Smooth muscle cell (in vitro differentiated cells): ENCODE results near the gene PON2. TPM values are rescaled to one million over a fixed set of nuclear protein-coding genes. Genes with fewer than 3 reads are reported as not detected.

Experiments
- DNase-seq: peaks from one replicate; lab custom pipeline; 2025; ENCODE audit not compliant: unreplicated experiment; lab: John Stamatoyannopoulos, UW
- H2AFZ ChIP-seq: fragments of 200-600 bp; sonication (generic); 2 replicates; pipeline ENCODE4 v1.6.0; 2016; ENCODE audit warnings: antibody characterized with exemption, low read depth, mild to moderate bottlenecking
- H3F3A ChIP-seq: fragments of 200-600 bp; sonication (generic); 2 replicates; pipeline ENCODE4 v1.6.0; 2017; ENCODE audit warnings: antibody characterized with exemption, low read depth
- H3K27ac ChIP-seq: fragments of 200-600 bp; sonication (generic); 2 replicates; pipeline ENCODE4 v1.5.1; 2016; ENCODE audit warnings: low read depth, mild to moderate bottlenecking
- H3K27me3 ChIP-seq: fragments of 200-600 bp; sonication (generic); 2 replicates; pipeline ENCODE4 v1.6.1; 2016; ENCODE audit warnings: low read depth, mild to moderate bottlenecking
- H3K36me3 ChIP-seq: fragments of 200-600 bp; sonication (generic); 2 replicates; pipeline ENCODE4 v1.5.1; 2016; ENCODE audit warnings: low read depth
- H3K4me1 ChIP-seq: fragments of 200-600 bp; sonication (generic); 2 replicates; pipeline ENCODE4 v1.5.1; 2016; ENCODE audit warnings: low read depth
- H3K4me2 ChIP-seq: fragments of 200-600 bp; sonication (generic); 2 replicates; pipeline ENCODE4 v1.6.0; 2016; ENCODE audit warnings: mild to moderate bottlenecking
- H3K4me3 ChIP-seq: fragments of 200-600 bp; sonication (generic); 2 replicates; pipeline ENCODE4 v1.5.1; 2016; ENCODE audit warnings: mild to moderate bottlenecking
- H3K79me2 ChIP-seq: fragments of 200-600 bp; sonication (generic); 2 replicates; pipeline ENCODE4 v1.6.0; 2016; ENCODE audit warnings: low read depth, mild to moderate bottlenecking
- H3K9ac ChIP-seq: fragments of 200-600 bp; sonication (generic); 2 replicates; pipeline ENCODE4 v1.6.0; 2016; ENCODE audit warnings: low read depth
- H3K9me3 ChIP-seq: fragments of 200-600 bp; sonication (generic); replicated peaks from 2 replicates; pipeline ENCODE4 v1.5.1; 2016; ENCODE audit warnings: low read depth
- H4K20me1 ChIP-seq: fragments of 200-600 bp; sonication (generic); 2 replicates; pipeline ENCODE4 v1.6.0; 2016; ENCODE audit warnings: low read depth
- CTCF ChIP-seq: fragments of 200-600 bp; sonication (generic); IDR thresholded peaks from 2 replicates; pipeline ENCODE4 v1.5.1; 2017; ENCODE audit warnings: borderline replicate concordance, mild to moderate bottlenecking, antibody characterized with exemption; ENCODE audit not compliant: insufficient read depth, poor library complexity, severe bottlenecking
- WGBS: methylation state at CpG from one replicate; pipeline ENCODE4 v1.1.7; 2016; ENCODE audit warnings: low lambda C conversion rate; 5-methylcytosine and 5-hydroxymethylcytosine counted together
- polyA plus RNA-seq: library from polyadenylated mRNA; unstranded; fragments of >200 nt; fragmentation: Nextera tagmentation; extraction: Ambion mirVana; gene quantifications from 2 replicates; pipeline ENCODE4 v1.2.1, GENCODE V29; 2016
- total RNA-seq: library from RNA; depleted of rRNA; stranded (reverse); fragments of >200 nt; gene quantifications from 2 replicates; pipeline ENCODE4 v1.2.3, GENCODE V29; 2014

Gene PON2
- total and polyA plus RNA-seq, 2 experiments from 2014 or later, result 74.7 to 116 TPM

GRCh38 chr7:95454438-95455045 is 19.7 kb upstream of the PON2 start:
- 81% methylated on average over 2 of the region's 2 CpGs for WGBS
- Histone ChIP-seq H3K27me3 (no peaks in the 10 kb centered on the region), H3K9ac (no peak overlapping the region), H3K4me3 (no peak overlapping the region), H2AFZ (no peak overlapping the region), H3K9me3 (peaks cover 8% of the 10 kb centered on the region), H3K36me3 (peaks cover 3% of the 10 kb centered on the region), H3K79me2 (no peaks in the 10 kb centered on the region), H4K20me1 (no peaks in the 10 kb centered on the region), H3K27ac (no peak overlapping the region), H3F3A (no peaks in the 10 kb centered on the region), H3K4me1 (no peaks in the 10 kb centered on the region), H3K4me2 (no peak overlapping the region)
- DNase-seq, result no peak
- TF ChIP-seq CTCF, result no peak

GRCh38 chr7:95446618-95447017 is 11.8 kb upstream of the PON2 start:
- no peak for TF ChIP-seq CTCF
- H3K27ac ChIP-seq, result no peak overlapping the region
- 98% methylated on average over 3 of the region's 3 CpGs for WGBS
- no peaks in the 10 kb centered on the region for H3K79me2 ChIP-seq
- H3K4me2 ChIP-seq, result no peak overlapping the region
- no peak overlapping the region for H3K4me3 ChIP-seq
- H3K9me3 ChIP-seq, result no peaks in the 10 kb centered on the region
- DNase-seq, result no peak
- no peak overlapping the region for H3K9ac ChIP-seq
- H3K36me3 ChIP-seq, result no peaks in the 10 kb centered on the region
- no peaks in the 10 kb centered on the region for H3K4me1 ChIP-seq
- H4K20me1 ChIP-seq, result no peaks in the 10 kb centered on the region
- no peaks in the 10 kb centered on the region for H3K27me3 ChIP-seq
- H2AFZ ChIP-seq, result no peak overlapping the region
- no peaks in the 10 kb centered on the region for H3F3A ChIP-seq

GRCh38 chr7:95444796-95445195 is 10.0 kb upstream of the PON2 start:
- no peak overlapping the region for H3K9ac ChIP-seq
- H3F3A ChIP-seq, result no peaks in the 10 kb centered on the region
- no peak overlapping the region for H3K27ac ChIP-seq
- no peaks in the 10 kb centered on the region for H3K27me3 ChIP-seq
- no peaks in the 10 kb centered on the region for H3K4me1 ChIP-seq
- no peak overlapping the region for H3K4me3 ChIP-seq
- no peak overlapping the region for H3K4me2 ChIP-seq
- TF ChIP-seq CTCF, result no peak
- H4K20me1 ChIP-seq, result no peaks in the 10 kb centered on the region
- no peaks in the 10 kb centered on the region for H3K36me3 ChIP-seq
- no peaks in the 10 kb centered on the region for H3K9me3 ChIP-seq
- no peak for DNase-seq
- WGBS, result 85% methylated on average over 2 of the region's 2 CpGs
- no peak overlapping the region for H2AFZ ChIP-seq
- H3K79me2 ChIP-seq, result no peaks in the 10 kb centered on the region
